Fibroblast of skin of right biceps (primary cell): ENCODE data around the gene GPR152.
"Not testable (repeated sequence)": the region's sequence is repeated elsewhere in the genome, so short reads cannot be mapped to it uniquely, and the experiment has no call there.

ENCODE experiments used
- DNase-seq: peaks from one replicate; pipeline ENCODE4 v3.0.0-alpha.2; 2013

Gene GPR152

DNA sequence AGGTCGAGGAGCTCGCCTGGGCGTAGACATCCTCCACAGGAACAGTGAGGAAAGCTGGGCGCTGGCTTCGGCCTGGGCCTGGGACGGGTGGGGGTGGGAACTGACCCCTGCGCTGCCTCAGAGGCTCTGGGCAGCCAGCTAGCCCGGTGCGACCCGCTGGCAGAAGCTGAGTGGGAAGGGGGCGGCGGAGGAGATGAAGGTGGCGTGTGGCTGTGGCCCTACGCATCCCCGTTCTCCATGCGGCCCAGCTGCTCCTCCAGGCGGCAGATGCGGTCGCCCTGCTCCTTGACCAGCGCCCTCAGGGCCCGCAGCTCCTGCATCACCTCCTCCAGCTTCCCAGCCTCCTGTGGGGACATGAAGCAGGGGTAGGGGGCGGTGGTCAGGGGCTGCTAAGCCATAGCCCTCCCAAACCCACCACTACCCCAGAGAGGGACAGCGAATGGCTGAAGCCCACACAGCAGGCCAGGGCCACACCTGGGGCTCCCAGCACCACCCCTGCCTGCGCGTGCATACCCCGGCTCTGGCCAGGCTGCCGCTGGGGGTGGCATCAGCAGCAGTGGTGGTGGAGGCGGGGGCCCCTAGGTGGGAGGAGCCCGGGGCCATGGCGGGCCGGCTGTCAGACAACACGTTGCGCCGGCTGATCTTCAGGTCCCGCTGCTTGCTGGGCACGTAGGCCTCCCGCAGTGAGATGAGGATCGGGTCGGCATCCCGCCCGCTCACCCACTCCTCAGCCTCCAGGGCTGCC lies 14.2 kb downstream of the GPR152 start:
- no peak for DNase-seq

GRCh38 chr11:67437809-67438157 lies 14.7 kb downstream of the GPR152 start:
- DNase-seq = no peak

DNA sequence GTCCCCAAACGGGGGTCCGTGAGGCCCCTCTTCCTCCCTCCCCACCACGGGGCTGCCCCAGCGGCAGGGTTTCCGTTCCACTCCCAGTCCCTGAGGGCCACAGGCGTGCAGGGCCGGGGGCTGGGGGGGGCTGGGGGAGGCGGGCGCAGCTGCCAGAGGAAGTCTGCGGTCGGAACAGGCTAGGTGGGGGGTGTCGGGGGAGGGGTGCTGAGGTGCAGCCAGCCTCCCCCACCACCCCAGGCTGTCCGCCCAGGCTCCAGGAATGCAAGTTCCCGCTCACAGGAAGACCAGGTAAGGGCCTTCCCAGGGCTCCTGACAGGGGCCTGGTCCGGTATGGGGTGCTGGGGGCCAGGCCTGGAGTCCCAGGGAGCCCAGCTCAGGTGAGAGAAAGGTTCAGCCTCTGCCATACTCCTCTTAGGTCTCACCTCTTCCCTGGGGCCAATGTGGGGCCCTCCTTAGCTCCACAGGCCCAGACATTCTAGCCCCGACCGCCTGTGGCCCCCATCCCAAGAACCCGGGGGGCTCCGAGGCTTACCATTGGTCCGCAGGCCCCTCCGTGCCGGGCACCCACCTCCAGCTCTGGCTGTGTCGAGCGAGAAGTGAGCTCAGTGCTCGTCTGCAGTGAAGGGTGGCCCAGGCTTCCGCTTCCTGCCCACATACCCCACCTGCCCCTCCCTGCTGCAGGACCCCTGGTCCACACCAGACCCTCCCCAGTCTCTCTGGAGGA lies 15.3 kb downstream of the GPR152 start, which contains the start of gene PTPRCAP:
TSS of gene PTPRCAP (minus strand) at position 601 of the 727 bp plus-strand sequence. CDS start at position 538, 63 bp downstream.
- peak; percentile 39 for DNase-seq

- peak; percentile 46 for DNase-seq
Observed at GRCh38 chr11:67436459-67437081, 16.0 kb downstream of the GPR152 start.

- DNase-seq = no peak
Observed at GRCh38 chr11:67435727-67436458, 16.6 kb downstream of the GPR152 start.

GRCh38 chr11:67435031-67435726 lies 17.4 kb downstream of the GPR152 start:
- DNase-seq = no peak

- no peak for DNase-seq
Observed at GRCh38 chr11:67434395-67434881, 18.1 kb downstream of the GPR152 start.

DNA sequence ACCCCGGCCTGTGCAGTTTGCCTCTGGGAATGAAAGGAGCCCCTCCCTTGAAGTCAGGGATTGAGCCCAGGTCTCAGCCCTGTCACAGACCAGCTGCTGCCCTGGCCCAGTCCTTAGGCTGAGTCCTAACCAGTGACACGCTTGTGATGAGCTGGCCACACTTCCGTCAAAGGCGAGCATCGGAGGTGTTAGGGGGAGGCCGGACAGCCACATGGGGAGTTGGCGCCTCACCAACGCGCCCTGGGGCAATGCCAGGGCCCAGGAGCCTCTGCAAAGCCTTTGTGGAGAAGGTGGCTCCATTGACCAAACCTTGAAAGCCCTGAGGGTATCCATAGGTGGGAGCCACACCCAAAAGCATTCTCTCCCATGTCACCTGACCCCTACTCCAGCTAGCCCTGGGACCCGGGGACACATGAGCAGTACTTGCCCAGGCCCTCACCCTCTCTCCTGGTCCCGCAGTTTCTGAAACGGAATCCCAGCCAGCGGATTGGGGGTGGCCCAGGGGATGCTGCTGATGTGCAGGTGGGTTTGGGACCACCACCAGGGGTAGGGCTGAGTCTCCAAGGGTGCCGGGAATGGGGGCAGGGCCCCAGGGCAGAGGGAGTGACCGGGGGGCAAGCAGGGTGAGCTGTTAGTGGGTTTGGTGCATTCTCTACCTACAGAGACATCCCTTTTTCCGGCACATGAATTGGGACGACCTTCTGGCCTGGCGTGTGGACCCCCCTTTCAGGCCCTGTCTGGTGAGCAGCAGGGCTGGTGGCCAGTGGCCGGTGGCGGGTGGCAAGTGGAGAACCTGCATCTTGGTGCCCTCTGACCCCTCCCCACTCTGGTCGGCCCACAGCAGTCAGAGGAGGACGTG lies 18.8 kb downstream of the GPR152 start:
- DNase-seq = no peak

DNA sequence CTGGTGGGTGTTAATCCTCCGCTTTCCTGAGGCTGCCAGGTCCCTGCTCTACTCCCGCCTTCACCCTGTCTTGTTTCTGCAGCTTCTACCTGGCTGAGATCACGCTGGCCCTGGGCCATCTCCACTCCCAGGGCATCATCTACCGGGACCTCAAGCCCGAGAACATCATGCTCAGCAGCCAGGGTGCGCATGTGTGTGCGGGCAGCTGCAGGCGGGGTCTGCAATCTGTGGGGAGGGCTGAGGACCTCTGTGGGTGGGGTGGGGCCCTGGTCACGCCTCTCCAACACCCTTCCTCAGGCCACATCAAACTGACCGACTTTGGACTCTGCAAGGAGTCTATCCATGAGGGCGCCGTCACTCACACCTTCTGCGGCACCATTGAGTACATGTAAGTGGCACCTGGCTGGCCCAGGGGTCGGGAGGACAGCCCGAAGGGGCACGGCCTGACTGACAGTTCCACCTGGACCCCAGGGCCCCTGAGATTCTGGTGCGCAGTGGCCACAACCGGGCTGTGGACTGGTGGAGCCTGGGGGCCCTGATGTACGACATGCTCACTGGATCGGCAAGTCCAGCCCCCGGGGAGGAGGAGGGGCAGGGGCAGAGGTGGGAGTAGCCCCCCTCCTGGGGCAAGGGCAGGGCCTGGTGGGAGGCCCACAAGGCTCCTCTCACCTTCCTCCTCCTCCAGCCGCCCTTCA lies 19.7 kb downstream of the GPR152 start:
- DNase-seq = no peak

- no peak for DNase-seq
Observed at GRCh38 chr11:67431346-67432249, 20.9 kb downstream of the GPR152 start.

DNA sequence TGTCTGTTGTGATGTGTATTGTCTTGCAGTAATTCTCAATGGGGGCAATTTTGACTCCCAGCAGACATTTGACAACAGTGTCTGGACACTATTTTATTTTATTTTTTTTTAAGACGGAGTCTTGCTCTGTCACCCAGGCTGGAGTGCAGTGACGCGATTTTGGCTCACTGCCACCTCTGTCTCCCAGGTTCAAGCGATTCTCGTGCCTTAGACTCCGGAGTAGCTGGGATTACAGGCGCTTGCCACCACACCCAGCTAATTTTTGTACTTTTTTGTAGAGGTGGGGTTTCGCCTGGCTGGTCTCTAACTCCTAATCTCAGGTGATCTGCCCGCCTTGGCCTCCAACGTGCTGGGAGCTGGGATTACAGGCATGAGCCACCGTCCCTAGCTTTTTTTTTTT lies 22.8 kb downstream of the GPR152 start:
- no peak for DNase-seq

DNA sequence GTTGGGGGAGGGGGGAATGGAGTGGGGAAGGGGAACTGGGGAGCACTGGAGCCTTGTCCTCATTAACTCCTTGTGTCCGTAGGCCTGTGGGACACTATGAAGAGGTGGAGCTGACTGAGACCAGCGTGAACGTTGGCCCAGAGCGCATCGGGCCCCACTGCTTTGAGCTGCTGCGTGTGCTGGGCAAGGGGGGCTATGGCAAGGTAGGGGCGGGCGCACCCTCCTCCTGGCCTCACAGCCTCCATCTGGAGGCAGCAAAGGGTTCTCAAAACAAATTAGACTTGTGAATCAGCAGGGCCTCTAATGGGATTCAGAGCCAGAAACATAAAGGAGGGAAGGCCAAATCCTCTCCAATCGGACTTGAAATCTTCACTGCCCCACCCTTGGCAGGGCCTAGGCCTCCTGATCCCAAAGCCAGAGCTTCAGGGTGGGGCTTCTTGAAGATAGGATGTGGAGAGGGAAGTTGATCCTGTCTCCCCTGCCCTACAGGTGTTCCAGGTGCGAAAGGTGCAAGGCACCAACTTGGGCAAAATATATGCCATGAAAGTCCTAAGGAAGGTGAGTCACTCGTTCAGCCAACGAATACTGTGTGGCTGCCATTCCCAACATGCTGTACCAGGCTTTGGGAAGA lies 23.4 kb downstream of the GPR152 start:
- no peak for DNase-seq

GRCh38 chr11:67428052-67429001 lies 24.2 kb downstream of the GPR152 start, which contains the start of gene RPS6KB2:
TSS of gene RPS6KB2 (plus strand) at chr11:67428494. CDS start at chr11:67428546, 52 bp downstream.
- peak; percentile 97 for DNase-seq

GRCh38 chr11:67427364-67427859 lies 25.1 kb downstream of the GPR152 start:
- DNase-seq = not testable (repeated sequence)

DNA sequence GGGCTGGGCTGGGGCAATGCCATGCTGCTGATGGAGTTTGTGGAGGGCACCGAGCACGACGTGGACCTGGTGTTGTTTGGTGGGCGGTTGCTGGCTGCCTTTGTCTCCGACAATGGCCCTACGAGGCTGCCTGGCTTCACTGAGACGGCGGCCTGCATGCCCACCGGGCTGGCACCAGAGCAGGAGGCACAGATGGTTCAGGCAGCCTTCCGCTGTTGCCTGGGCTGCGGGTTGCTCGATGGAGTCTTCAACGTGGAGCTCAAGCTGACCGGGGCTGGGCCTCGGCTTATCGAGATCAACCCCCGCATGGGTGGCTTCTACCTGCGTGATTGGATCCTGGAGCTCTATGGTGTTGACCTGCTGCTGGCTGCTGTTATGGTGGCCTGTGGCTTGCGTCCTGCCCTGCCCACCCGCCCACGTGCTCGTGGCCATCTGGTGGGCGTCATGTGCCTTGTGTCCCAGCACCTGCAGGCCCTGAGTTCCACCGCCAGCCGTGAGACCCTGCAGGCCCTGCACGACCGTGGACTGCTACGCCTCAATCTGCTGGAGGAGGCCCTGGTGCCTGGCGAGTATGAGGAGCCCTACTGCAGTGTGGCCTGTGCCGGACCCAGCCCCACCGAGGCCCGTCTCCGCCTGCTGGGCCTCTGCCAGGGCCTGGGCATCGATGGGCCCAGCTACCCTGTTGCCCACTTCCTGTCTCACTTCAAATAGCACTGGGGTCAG lies 28.5 kb downstream of the GPR152 start:
- DNase-seq = no peak

GRCh38 chr11:67423466-67423865 lies 29.1 kb downstream of the GPR152 start:
- DNase-seq = no peak

DNA sequence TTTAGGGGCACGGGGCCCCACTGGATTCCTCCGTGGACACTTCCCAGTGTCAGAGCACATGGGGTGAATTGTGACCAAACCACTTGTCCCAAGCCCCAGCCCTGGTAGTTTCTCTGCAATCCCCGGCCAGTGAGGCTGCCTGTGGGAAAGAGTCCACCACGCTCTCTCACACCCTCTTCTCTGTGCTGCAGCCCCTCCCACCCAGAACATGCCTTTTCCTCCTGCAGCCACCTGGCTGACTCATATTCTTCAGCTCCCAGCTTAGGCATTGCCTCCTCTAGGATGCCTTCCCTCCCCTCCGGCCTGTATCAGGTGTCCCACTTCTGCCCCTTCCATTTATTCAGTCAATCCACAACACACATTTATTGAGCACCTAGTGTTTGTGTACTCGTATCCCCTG lies 29.6 kb downstream of the GPR152 start:
- no peak for DNase-seq
